NOMO-1 (cell line): ENCODE measurements around the gene SPRR2A.
"Not testable (repeated sequence)": the region's sequence is repeated elsewhere in the genome, so short reads cannot be mapped to it uniquely, and the experiment has no call there.

Experiments
- DNase-seq, 2 experiments: peaks; one replicate each; lab custom pipeline; 2025; ENCODE audit not compliant: unreplicated experiment in 2 of 2; lab: John Stamatoyannopoulos, UW

SPRR2A gene

GRCh38 chr1:153057375-153057774 lies at the start of gene SPRR2A:
SPRR2A (minus strand) TSS chr1:153057512; CDS start chr1:153056735, 777 bp downstream.
- DNase-seq = peak; percentile 30 to 42

GRCh38 chr1:153100245-153100644 lies 42.9 kb upstream of the SPRR2A start:
- no peak for DNase-seq

DNA sequence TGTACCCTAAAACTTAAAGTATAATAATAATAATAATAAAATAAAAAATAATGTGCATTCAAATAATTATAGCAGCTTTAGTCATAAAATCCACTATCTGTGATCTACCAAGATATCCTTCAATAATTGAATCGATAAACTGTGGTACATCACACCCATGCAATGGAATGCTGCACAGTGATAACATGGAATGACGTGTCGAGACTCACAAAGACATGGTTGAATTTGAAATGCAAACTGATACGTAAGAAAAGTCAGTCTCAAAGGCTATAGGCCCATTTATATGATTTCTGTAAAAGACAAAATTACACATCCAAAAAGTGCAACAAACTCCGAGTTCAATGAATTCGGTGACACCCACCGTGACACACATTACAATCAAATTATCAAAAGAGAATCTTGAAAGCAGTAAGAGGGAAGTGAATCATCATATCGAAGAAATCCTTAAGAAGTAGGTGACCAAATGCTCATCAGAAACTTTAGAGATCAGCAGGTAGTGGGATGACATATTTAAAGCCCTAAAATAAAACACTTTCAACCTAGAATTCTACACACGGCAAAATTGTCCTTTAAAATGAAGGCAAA lies 42.2 kb upstream of the SPRR2A start:
- no peak for DNase-seq

- DNase-seq = no peak
These were observed 38.5 kb upstream of the SPRR2A start for GRCh38 chr1:153095764-153096163.

DNA sequence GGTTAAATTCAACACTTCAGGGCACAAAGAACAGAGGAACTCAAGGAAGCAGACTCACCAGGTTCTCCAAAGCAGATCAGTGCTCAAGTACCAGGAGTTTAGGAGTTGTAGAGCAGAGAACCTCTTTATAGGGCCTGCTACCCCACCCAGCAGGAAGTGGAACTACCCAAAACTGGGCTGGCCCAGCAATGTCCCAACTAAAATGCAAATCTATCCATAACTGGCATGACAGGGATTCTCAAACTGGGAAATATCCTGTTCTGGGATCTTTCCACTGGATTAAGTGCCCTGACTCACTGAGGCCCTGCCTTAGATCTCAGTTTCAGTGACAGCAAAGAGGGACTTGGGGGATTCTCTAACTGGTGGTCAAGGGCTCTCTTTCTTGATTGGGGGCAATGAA lies 37.1 kb upstream of the SPRR2A start, which contains the start of gene SPRR2E:
TSS of gene SPRR2E (minus strand) at position 101 of the 400 bp plus-strand sequence. CDS start 775 bp downstream, outside the sequence.
- DNase-seq = no peak

GRCh38 chr1:153087652-153088051 lies 30.3 kb upstream of the SPRR2A start:
- DNase-seq = no peak

DNA sequence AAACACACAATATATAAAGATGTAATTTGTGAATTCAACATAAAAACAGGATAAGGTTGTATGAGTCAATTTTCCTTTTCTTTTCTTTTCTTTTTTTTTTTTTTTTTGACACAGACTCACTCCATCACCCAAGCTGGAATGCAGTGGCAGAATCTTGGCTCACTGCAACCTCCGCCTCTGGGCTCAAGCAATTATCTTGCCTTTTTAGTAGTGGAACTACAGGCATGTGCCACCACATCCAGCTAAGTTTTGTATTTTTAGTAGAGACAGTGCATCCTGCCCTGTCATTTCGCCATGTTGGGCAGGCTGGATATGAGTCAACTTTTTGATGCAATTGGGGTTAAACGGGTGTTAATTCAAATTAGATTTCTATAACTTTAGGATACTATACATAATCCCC lies 24.4 kb upstream of the SPRR2A start:
- no peak for DNase-seq

DNA sequence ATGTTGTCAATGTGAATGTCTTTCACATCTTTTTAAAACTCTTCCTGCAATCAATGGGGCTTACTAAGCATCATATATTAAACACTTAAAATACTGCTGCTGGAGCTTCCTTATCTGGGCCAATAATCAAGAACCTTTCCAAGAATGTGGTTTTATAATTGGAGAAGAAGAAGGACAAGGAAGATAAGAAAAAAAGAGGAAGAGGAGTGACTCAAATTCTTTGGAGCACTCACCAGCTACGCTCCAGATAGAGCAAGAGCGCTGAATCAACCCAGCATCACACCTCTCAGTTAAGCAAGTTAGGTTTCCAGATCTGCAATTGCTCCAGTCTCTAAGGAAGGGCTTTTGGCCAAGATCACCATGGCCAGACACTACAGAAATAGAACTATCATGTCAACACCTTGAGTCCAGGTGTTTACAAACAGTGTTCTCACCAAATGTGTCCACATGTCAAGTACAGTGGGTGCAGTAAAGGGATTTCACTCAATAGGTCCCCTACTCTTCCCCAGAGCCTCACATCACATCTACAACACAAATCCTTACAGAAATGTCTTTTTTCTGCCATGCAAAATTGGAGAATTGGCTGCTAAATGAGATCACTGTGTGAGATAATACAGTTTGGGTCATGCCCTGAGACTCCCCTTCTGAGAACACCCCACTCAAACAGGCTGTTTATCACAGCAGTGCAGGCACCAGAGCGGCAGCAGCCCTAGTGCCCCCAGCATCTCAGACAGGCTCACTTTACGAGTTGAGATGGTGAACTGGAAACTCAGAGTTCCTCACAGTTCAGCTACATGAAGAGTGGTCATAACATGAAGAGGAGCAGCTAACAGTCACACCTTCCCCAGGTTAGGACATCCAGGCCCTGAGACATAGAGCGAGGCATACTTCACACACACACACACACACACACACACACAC lies 15.8 kb upstream of the SPRR2A start:
- DNase-seq = no peak

- DNase-seq = no peak
These were observed 14.2 kb upstream of the SPRR2A start, which contains the start of gene SPRR2B for GRCh38 chr1:153071511-153071910. SPRR2B (minus strand) TSS chr1:153071611; CDS start chr1:153070839, 772 bp downstream.

DNA sequence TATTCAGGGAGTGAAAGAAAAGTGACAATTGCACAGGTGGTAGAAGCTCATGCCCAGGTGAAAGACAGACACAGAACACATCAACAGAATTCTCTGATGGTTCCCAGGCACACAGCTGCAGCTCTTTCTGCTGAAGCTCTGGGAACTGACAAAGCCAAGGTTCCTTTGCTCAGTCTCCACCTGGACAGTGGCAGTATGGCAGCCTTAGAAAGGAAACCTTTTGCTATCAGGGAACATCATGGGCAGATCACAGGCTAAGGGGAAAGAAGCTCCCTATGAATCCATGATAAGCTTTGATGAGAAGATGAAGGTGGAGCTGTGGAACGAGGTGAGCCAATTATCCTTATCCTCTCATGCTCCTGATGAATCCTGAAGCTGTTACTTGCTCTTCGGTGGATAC lies 12.9 kb upstream of the SPRR2A start:
- DNase-seq = no peak

DNA sequence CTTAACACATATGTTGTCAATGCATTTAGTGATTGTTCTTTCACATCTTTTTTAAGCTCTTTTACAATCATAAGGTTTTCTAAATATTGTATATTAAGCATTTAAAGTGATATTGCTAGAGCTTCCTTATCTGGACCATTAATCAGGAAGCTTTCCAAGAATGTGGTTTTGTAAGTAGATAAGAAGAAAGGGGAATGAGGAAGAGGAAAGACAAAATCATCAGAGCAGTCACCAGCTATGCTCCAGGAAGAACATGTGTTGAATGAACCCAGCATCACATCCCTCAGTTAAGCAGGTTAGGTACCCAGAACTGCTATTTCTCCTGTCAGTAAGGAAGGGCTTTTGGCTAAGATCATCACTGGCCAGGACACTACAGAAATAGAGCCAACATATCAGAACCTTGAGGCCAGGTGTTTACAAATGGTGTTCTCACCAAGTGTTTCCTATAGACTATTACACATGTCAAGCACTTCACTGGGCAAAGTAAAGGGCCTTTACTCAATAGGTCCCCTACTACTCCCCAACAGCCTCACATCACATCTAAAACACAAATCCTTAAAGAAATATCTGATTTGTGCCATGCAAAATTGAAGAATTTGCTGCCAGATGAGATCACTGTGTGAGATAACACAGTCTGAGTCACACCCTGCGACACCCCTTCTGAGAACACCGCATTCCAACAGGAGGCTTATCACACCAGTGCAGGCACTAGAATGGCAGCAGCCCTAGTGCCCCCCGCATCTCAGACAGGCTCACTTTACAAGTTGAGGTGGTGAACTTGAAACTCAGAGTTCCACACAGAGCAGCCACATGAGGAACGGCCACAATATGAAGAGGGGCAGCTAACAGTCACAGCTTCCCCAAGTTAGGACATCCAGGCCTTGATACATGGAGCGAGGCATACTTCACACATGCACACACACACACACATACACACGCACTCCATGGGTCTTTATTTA lies 1.8 kb upstream of the SPRR2A start:
- no peak for DNase-seq

DNA sequence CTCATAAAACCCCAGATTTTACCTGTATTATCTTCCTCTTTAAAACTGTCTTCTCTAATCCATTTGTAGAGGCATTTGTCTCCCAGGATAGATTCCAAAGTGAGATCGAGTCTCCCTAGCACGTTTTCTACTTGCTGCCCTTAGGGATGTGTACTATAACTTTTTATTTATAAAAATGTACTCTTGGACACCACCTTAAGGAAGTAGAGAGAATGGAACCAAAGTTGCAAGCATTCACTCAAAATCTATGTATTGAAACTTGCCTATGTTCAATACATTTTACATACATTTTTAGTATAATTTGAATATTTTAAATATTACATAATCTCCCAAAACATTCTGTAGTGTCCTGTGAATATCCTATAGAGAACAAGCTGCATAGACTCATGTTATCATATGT lies 842 bp upstream of the SPRR2A start:
- DNase-seq = peak in 1 of 2 experiments; percentile 10

GRCh38 chr1:153056111-153056510 lies 1.2 kb downstream of the SPRR2A start:
- not testable (repeated sequence) for DNase-seq

DNA sequence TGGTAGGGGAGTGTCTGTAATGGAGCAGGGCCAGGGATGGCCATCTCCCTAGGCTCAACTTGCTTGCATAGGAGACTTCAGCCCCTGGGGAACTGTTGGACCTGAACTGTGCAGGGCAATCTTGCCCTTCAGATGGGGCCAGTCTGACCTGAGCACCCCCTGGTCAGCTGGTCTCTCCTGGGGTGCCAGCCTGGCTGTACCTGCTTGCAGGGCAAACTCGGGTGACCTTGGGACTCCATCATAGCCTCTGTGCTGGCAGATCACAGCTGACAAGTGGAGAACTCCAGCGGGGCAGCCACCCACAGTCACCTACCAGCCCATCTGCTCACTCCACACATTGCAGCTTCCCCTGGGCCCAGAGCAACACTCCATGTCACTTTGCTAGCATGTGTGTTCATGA lies 8.1 kb downstream of the SPRR2A start:
- DNase-seq = no peak

- no peak for DNase-seq
These were observed 16.2 kb downstream of the SPRR2A start, which contains the start of gene SPRR2D for GRCh38 chr1:153040950-153041631. SPRR2D (minus strand) TSS chr1:153041120; CDS start chr1:153040346, 774 bp downstream.

- DNase-seq = no peak
These were observed 22.1 kb downstream of the SPRR2A start for GRCh38 chr1:153035211-153035610.

- peak; percentile 14 to 47 for DNase-seq
These were observed 24.5 kb downstream of the SPRR2A start for GRCh38 chr1:153032677-153033308.

GRCh38 chr1:153032073-153032472 lies 25.2 kb downstream of the SPRR2A start:
- DNase-seq = peak; percentile 27 to 86

GRCh38 chr1:153030895-153031294 lies 26.4 kb downstream of the SPRR2A start, which contains the start of gene SPRR1B:
SPRR1B (plus strand) TSS chr1:153031203; CDS start chr1:153032346, 1,143 bp downstream.
- DNase-seq = no peak
